NCI-H1048 (cell line): ENCODE results near the gene UBP1.
"Not testable (repeated sequence)": the region's sequence is repeated elsewhere in the genome, so short reads cannot be mapped to it uniquely, and the experiment has no call there.

Experiments used
- DNase-seq: peaks from one replicate; lab custom pipeline; 2025; lab: John Stamatoyannopoulos, UW

Gene UBP1

GRCh38 chr3:33389908-33390307 is 50.3 kb downstream of the UBP1 start:
- DNase-seq = no peak

GRCh38 chr3:33388374-33389100 is 51.7 kb downstream of the UBP1 start:
- DNase-seq = no peak

- DNase-seq = no peak
Observed at GRCh38 chr3:33386631-33387030, 53.6 kb downstream of the UBP1 start.

GRCh38 chr3:33385423-33385822 is 54.8 kb downstream of the UBP1 start:
- no peak for DNase-seq

DNA sequence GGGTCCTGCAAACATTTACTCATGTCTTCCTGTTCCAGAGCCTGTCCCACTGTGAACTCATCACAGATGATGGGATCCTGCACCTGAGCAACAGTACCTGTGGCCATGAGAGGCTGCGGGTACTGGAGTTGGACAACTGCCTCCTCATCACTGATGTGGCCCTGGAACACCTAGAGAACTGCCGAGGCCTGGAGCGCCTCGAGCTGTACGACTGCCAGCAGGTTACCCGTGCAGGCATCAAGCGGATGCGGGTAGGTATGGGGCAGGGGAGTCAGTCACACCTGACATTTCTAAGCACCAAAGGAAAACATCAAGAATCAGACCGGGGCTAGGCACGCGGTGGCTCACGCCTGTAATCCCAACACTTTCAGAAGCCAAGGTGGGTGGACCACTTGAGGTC is 56.3 kb downstream of the UBP1 start:
- DNase-seq = no peak

DNA sequence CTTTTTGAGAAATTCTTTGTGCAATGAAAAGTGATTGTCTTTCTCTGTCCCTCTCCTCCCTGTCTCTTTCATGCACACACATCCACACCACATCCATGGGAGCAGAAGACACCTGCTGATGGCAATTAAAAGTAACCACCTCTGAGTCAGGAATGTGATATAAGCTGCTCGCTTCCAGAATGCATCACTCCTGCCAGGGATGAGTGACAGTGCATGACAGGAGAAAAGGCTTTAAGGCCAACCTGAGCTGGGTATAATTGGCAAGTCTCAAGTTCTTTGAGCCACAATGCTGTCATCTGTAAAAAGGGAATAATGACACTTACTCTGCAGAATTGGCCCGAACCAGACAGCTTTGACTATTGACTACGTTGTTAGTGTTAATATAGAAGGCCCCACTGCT is 59.6 kb downstream of the UBP1 start:
- no peak for DNase-seq

DNA sequence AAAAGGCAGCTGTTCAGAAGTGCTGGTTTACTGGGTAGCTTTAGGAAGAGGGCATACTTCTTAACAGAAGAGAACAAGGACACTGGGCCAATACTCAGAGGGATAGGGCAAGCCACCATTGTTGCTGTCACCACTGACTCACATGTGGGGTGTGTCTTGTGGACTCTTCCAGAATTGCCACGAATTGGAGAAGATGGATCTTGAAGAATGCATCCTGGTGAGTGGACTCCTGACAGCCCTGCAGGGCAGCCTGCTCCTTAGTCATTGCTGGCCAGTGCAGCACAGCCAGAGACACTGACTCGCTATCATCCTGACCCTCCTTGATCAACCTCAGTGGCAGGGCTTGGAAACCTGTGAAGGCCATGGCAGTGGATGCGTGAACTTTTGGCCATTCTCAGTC is 62.3 kb downstream of the UBP1 start:
- no peak for DNase-seq

- no peak for DNase-seq
Observed at GRCh38 chr3:33377489-33377888, 62.7 kb downstream of the UBP1 start.

- no peak for DNase-seq
Observed at GRCh38 chr3:33373082-33373437, 67.1 kb downstream of the UBP1 start.

DNA sequence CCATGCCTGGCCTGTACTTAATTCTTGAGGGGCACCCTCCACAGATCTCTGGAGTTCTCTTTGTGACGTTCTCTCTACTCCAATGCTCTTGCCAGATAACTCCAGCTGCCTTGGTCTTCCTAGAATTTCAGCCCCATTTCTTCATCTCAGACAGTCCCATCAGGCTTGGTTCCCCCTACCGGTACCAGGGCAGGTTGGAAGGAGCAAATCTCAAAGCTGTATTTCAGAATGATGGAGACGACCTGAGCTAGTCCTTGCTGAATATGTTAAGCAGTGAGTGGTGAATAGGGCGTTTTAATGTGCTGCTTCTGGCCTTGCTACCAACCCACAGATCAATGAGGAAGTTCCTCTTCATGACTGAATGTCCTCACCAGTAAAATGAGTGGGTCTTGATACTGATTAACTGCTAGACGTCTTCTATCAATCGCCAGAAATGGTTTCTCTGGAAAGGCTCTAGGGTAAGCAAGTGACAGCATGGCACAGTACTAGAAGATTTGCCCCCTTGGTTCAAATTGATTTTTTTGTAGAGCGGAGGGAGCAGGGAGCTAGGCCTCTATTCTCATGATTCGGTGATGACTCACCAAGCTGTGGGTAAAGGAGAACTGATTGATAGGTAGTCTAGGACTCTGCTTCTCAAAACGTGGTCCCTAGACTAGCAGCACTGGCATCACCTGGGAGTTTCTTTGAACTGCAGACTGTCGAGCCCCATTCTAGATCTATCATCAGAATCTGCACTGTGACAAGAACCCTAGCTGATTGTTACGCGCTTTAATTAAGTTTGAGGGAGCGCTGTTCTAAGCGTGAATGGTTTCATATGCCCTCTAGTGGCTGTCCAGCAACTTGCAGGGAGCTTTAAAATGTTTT is 67.8 kb downstream of the UBP1 start:
- DNase-seq = no peak

DNA sequence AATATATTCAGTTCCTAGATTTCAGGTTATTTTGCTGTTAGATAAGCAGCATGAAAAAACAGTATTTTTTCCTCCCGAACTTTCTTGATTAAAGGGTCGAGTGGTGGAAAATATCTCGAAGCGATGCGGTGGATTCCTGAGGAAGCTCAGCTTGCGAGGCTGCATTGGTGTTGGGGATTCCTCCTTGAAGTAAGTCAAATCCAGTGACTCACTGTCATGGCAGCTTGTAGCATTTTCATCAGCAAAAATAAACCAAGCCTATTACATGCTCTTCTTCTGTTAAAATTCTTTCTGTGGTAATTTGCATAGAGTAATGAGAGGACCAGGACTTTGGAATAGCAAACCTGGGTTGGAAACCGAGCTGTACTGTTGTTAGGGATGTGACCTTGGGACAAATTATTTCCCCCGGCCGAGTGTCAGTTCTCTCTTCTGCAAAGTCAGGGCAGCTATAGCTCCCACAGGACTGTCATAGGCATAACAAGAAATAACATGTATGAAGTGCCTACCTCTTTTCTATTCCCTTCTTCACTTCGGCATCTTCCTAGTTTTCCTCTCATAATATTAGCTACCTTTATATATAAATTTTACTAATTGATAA is 75.6 kb downstream of the UBP1 start:
- no peak for DNase-seq

DNA sequence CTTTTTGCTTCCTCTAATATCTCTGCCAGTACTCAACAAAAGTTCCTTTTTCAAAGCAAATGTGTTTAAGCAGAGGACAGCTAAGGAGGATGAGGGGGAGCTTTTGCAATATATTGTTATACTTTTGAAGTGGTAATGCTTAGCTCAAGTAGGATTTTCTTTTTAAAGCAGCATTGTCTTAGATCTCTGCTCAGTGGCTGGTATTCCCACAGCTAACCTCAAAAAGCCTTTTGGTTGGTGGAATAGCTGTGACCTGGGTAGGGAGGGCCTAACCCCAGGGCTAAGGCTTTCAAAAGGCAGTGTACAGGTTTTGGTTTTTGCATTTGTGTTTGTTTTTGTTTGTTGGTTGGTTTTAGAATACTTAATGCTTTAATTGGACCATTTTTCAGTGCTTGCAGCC is 76.1 kb downstream of the UBP1 start:
- DNase-seq = no peak

- no peak for DNase-seq
Observed at GRCh38 chr3:33363113-33363800, 76.9 kb downstream of the UBP1 start.

GRCh38 chr3:33360136-33360825 is 79.9 kb downstream of the UBP1 start:
- no peak for DNase-seq

- no peak for DNase-seq
Observed at GRCh38 chr3:33358172-33358781, 81.9 kb downstream of the UBP1 start.

GRCh38 chr3:33355611-33356010 is 84.6 kb downstream of the UBP1 start:
- DNase-seq = no peak

- no peak for DNase-seq
Observed at GRCh38 chr3:33339758-33340157, 100.4 kb downstream of the UBP1 start.

GRCh38 chr3:33338936-33339465 is 101.2 kb downstream of the UBP1 start:
- not testable (repeated sequence) for DNase-seq
